HepG2 (cell line): Measurements from ENCODE around the gene ANKS4B. TPM values are rescaled to one million over a fixed set of nuclear protein-coding genes. Genes with fewer than 3 reads are reported as not detected.

Experiments used
- ATAC-seq: fragments of 200-7000 bp; cut with Tn5 transposase; 3 replicates; pipeline ENCODE4 v1.9.1; 2020; ENCODE audit warnings: mild to moderate bottlenecking, moderate library complexity
- BruUV-seq: library from RNA; stranded (reverse); fragments of 400-500 nt; replicated peaks from 2 replicates; lab custom pipeline; 2021; lab: Mats Ljungman, UMichigan
- CTCF ChIA-PET: fragments of 300-600 bp; formaldehyde crosslinking; extraction: SDS; loops from one replicate; lab custom pipeline; 2021; ENCODE audit warnings: low total read pairs, inconsistent platforms, low intra/inter-chr PET ratio; lab: Yijun Ruan, JAX
- POLR2A ChIA-PET: fragments of 350-600 bp; sonication (Branson Sonifier 250); formaldehyde crosslinking; loops from one replicate; lab custom pipeline; 2020; ENCODE audit warnings: antibody characterized with exemption, inconsistent platforms; lab: Yijun Ruan, JAX
- DNase-seq: peaks from one replicate; pipeline ENCODE4 v3.0.0-alpha.2; 2015; ENCODE audit warnings: low spot score
- FAIRE-seq: peaks from 3 replicates; lab custom pipeline; 2011; peaks lifted over from hg19 to GRCh38; lab: Jason Lieb, UNC
- H2AFZ ChIP-seq: one replicate; pipeline ENCODE4 v1.6.1; 2011; ENCODE audit warnings: low read length, inconsistent platforms
- H3K27ac ChIP-seq: fragments of 300-600 bp; 3 replicates; pipeline ENCODE4 v1.8.0; 2011; ENCODE audit warnings: mixed run types, mild to moderate bottlenecking, mixed read lengths, low read length, inconsistent platforms; ENCODE audit not compliant: insufficient read depth; ENCODE audit errors: extremely low read length
- H3K27me3 ChIP-seq, 2 experiments: fragments of 200-600 bp in 1 of 2; 2 replicates in 1 of 2; 3 replicates in 1 of 2; pipeline versions ENCODE4 v1.6.0 to v1.8.0; 2011; ENCODE audit warnings: low read length in 2 of 2, mild to moderate bottlenecking in 2 of 2, moderate library complexity in 2 of 2, inconsistent platforms in 1 of 2; ENCODE audit not compliant: insufficient read depth in 2 of 2, control insufficient read depth in 1 of 2
- H3K36me3 ChIP-seq, 2 experiments: fragments of 200-600 bp in 1 of 2; replicated peaks in 1 of 2; 2 replicates in 1 of 2; 3 replicates in 1 of 2; pipeline versions ENCODE4 v1.5.1 to v1.8.0; 2011; ENCODE audit warnings: low read length in 2 of 2, inconsistent platforms in 1 of 2; ENCODE audit not compliant: insufficient read depth in 2 of 2, control insufficient read depth in 1 of 2
- H3K4me1 ChIP-seq: 2 replicates; pipeline ENCODE4 v1.5.1; 2012; ENCODE audit warnings: low read length, inconsistent platforms; ENCODE audit not compliant: insufficient read depth
- H3K4me2 ChIP-seq: 2 replicates; pipeline ENCODE4 v1.6.0; 2011; ENCODE audit warnings: low read depth, low read length, inconsistent platforms
- H3K4me3 ChIP-seq, 3 experiments: fragments of 200-600 bp in 1 of 3; sonication (generic), shearing (Covaris generic) in 1 of 3; replicated peaks in 1 of 3; 2 replicates each; pipeline ENCODE4 v1.5.1; 2011 to 2016; ENCODE audit warnings: low read length in 3 of 3, inconsistent platforms in 2 of 3, low read depth in 2 of 3, mild to moderate bottlenecking in 2 of 3, control low read depth in 1 of 3, mixed read lengths in 1 of 3; ENCODE audit not compliant: insufficient read depth in 1 of 3
- H3K79me2 ChIP-seq: one replicate; pipeline ENCODE4 v1.6.1; 2011; ENCODE audit warnings: low read length, inconsistent platforms; ENCODE audit not compliant: insufficient read depth
- H3K9ac ChIP-seq: 2 replicates; pipeline ENCODE4 v1.6.0; 2011; ENCODE audit warnings: mild to moderate bottlenecking, low read depth, low read length, inconsistent platforms; ENCODE audit not compliant: insufficient read depth
- H3K9me3 ChIP-seq: 2 replicates; pipeline ENCODE4 v1.5.1; 2012; ENCODE audit warnings: mild to moderate bottlenecking, low read length
- H4K20me1 ChIP-seq: 2 replicates; pipeline ENCODE4 v1.6.0; 2011; ENCODE audit warnings: inconsistent platforms, mild to moderate bottlenecking, low read length, moderate library complexity; ENCODE audit not compliant: insufficient read depth
- ADNP ChIP-seq: sonication (generic); formaldehyde crosslinking; IDR thresholded peaks from 2 replicates; pipeline ENCODE4 v1.4.0; 2020; ENCODE audit warnings: missing genetic modification reagents
- ATAD3A ChIP-seq: sonication (generic); formaldehyde crosslinking; IDR thresholded peaks from 2 replicates; pipeline ENCODE4 v1.4.0; 2020; ENCODE audit warnings: missing genetic modification reagents
- MAX ChIP-seq: IDR thresholded peaks from 2 replicates; pipeline ENCODE4 v1.6.1; 2012; ENCODE audit warnings: inconsistent platforms
- MIER3 ChIP-seq: IDR thresholded peaks from 2 replicates; pipeline ENCODE4 v1.6.1; 2016; ENCODE audit warnings: missing compliant biosample characterization, borderline replicate concordance
- TAF15 ChIP-seq: fragments of 200-400 bp; formaldehyde crosslinking; IDR thresholded peaks from one replicate; pipeline ENCODE4 v1.6.1; 2018; ENCODE audit warnings: mild to moderate bottlenecking, low read depth, low read length; ENCODE audit not compliant: poor library complexity, severe bottlenecking
- ZNF12 ChIP-seq: sonication (generic); formaldehyde crosslinking; IDR thresholded peaks from 2 replicates; pipeline ENCODE4 v1.5.0; 2020; ENCODE audit warnings: missing genetic modification reagents
- ZNF530 ChIP-seq: sonication (generic); formaldehyde crosslinking; IDR thresholded peaks from 2 replicates; pipeline ENCODE4 v1.5.0; 2020; ENCODE audit warnings: low read depth, mild to moderate bottlenecking, missing genetic modification reagents
- WGBS: methylation state at CpG from one replicate; pipeline ENCODE4 v1.1.6; 2017; ENCODE audit warnings: low lambda C conversion rate; 5-methylcytosine and 5-hydroxymethylcytosine counted together
- in situ Hi-C: cut with HindIII; loops from 2 replicates; pipeline ENCODE4 v1.10.0; 2017; ENCODE audit warnings: low pct_unique_long_range_greater_than_20kb; ENCODE audit not compliant: extremely low pct_ligation_motif_present
- intact Hi-C: fragments of 100-400 bp; cut with micrococcal nuclease; formaldehyde crosslinking; loops from one replicate; pipeline ENCODE4 v1.10.0; 2022; ENCODE audit not compliant: unreplicated experiment
- polyA plus RNA-seq, 8 experiments: library from polyadenylated mRNA; depleted of rRNA in 3 of 8; stranded (reverse) in 7 of 8; unstranded in 1 of 8; fragments of >200 nt; fragmentation: Illumina TruSeq in 4 of 8; extraction: Trizol in 4 of 8; gene quantifications; 2 replicates each; pipeline versions ENCODE4 v1.2.1 to v1.2.3, GENCODE V29; 2011 to 2016; ENCODE audit warnings: low read depth in 4 of 8, missing spikeins in 1 of 8, mixed read lengths in 1 of 8; ENCODE audit not compliant: insufficient read depth in 1 of 8
- total RNA-seq, 5 experiments: library from RNA; depleted of rRNA; stranded (reverse); fragments of >200 nt; fragmentation: Illumina TruSeq; extraction: Trizol; gene quantifications; 2 replicates each; pipeline ENCODE4 v1.2.3, GENCODE V29; 2016; ENCODE audit warnings: low read depth in 1 of 5
- TF ChIP-seq, protein P1 (sequence below): sonication (generic); formaldehyde crosslinking; IDR thresholded peaks from 2 replicates; pipeline ENCODE4 v1.4.0; 2020; ENCODE audit warnings: missing genetic modification reagents

ANKS4B gene
- total and polyA plus RNA-seq, 2 of the 13 experiments (the other 11 are each of a cell fraction or from before 2014, with no cell fraction given): 6.5 to 30.0 TPM

DNA sequence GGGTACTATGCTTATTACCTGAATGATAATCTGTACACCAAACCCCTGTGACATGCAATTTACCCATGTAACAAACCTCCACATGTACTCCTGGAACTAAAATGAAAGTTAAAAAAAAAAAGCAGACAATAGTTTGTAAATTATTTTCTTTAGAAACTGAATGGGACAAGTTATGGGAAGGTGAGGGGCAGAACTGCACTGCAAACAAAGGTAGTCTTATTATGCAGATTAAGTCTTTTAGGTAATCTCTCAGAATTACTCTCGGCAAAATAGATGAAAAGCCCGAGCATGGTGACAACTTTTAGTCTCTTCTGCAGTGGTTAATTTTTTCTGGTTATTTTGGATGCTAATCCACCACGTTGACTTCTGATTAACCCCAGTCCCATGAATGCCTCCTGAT is 49.5 kb upstream of the ANKS4B start:
- ATAC-seq: no peak
- 0 out of 5 replicates have a peak, but pooled peaks cover 0 to under 1% of the 10 kb centered on the region in 2 experiments for H3K36me3 ChIP-seq
- peaks cover 45% of the 10 kb centered on the region for H3K4me1 ChIP-seq
- no peak for TF ChIP-seq ZNF12 (CRISPR knock-in tag)
- TF ChIP-seq MAX: no peak
- TF ChIP-seq, protein P1, sequence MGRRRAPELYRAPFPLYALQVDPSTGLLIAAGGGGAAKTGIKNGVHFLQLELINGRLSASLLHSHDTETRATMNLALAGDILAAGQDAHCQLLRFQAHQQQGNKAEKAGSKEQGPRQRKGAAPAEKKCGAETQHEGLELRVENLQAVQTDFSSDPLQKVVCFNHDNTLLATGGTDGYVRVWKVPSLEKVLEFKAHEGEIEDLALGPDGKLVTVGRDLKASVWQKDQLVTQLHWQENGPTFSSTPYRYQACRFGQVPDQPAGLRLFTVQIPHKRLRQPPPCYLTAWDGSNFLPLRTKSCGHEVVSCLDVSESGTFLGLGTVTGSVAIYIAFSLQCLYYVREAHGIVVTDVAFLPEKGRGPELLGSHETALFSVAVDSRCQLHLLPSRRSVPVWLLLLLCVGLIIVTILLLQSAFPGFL (CRISPR knock-in tag): no peak
- TF ChIP-seq ZNF530 (CRISPR knock-in tag): peak; percentile 92; the same call in 1 of the 2 replicates
- TF ChIP-seq ATAD3A (CRISPR knock-in tag): no peak
- no peak overlapping the region for H3K4me2 ChIP-seq
- no peak overlapping the region for H3K4me3 ChIP-seq
- DNase-seq: no peak
- POLR2A ChIA-PET: no interaction called here
- H4K20me1 ChIP-seq: no peaks in the 10 kb centered on the region
- CTCF ChIA-PET: no interaction called here
- FAIRE-seq: no peak
- no peaks in the 10 kb centered on the region for H3K9me3 ChIP-seq
- no peaks in the 10 kb centered on the region for H3K27me3 ChIP-seq
- H3K79me2 ChIP-seq: no peaks in the 10 kb centered on the region
- in situ Hi-C loops: no loop called here
- BruUV-seq: no TSS peak
- no peak overlapping the region for H3K27ac ChIP-seq
- intact Hi-C loops: no loop called here
- H3K9ac ChIP-seq: no peak overlapping the region
- no peak overlapping the region for H2AFZ ChIP-seq
- WGBS: 29% methylated on average over 3 of the region's 3 CpGs

GRCh38 chr16:21184834-21185233 is 48.7 kb upstream of the ANKS4B start:
- CTCF ChIA-PET: no interaction called here
- no TSS peak for BruUV-seq

More at GRCh38 chr16:21184834-21185233, 48.7 kb upstream of the ANKS4B start:
- H3K27ac ChIP-seq: no peak overlapping the region
- POLR2A ChIA-PET: interaction anchor here (5.4 kb wide), 1 partner anchor 117 kb away, joined by 52 read pairs; no protein-coding TSS in a partner anchor
- WGBS: 72% methylated on average over 3 of the region's 3 CpGs
- DNase-seq (no peak), ATAC-seq (no peak), FAIRE-seq (no peak)
- no peaks in the 10 kb centered on the region for H3K36me3 ChIP-seq
- H3K4me2 ChIP-seq: no peak overlapping the region
- no peak overlapping the region for H3K4me3 ChIP-seq
- H3K9me3 ChIP-seq: no peaks in the 10 kb centered on the region
- no peak overlapping the region for H2AFZ ChIP-seq
- no peaks in the 10 kb centered on the region for H4K20me1 ChIP-seq
- H3K79me2 ChIP-seq: no peaks in the 10 kb centered on the region
- in situ Hi-C loops: loop anchor here (5.0 kb wide), 2 partner anchors 92 to 117 kb away; partner anchors contain the start of gene CRYM
- TF ChIP-seq TAF15 (no peak), ADNP (CRISPR knock-in tag) (no peak), MIER3 (CRISPR knock-in tag) (no peak)
- no peak overlapping the region for H3K9ac ChIP-seq
- no peaks in the 10 kb centered on the region for H3K27me3 ChIP-seq
- peaks cover 45% of the 10 kb centered on the region for H3K4me1 ChIP-seq
- intact Hi-C loops: loop anchor here (1.0 kb wide), 1 partner anchor 8 kb away; no protein-coding TSS in a partner anchor
